ENCODE data around the gene COX8C.

GRCh38 chr14:93343797-93344196 is 3.2 kb upstream of the COX8C start:
- no peak for TF ChIP-seq POLR2AphosphoS5 (IDR thresholded peaks at IDR 0.05; ENCODE audit: borderline replicate concordance, low read depth, low read length)
- TF ChIP-seq EZH2 (IDR thresholded peaks at IDR 0.05): no peak
- TF ChIP-seq FOXP2 (optimal IDR thresholded peaks at IDR 0.05; ENCODE audit: control extremely low read depth, extremely low read length, insufficient read depth): no peak
